ENCODE measurements around the gene HPS3. TPM values are rescaled to one million over a fixed set of nuclear protein-coding genes. Genes with fewer than 3 reads are reported as not detected.

Gene HPS3
- total and polyA plus RNA-seq, 4 donors: 4.4 to 9.9 (median 7.7) TPM

- Histone ChIP-seq H3K9ac (ENCODE audit: low read depth in 1 of 2, low read length in 2 of 2) (no peak overlapping the region), H3K27ac (ENCODE audit: low read depth in 1 of 2, low read length in 2 of 2) (no peak overlapping the region), H3K4me3 (ENCODE audit: low read depth in 1 of 3, low read length in 3 of 3) (no peak overlapping the region), H3K4me1 (ENCODE audit: control insufficient read depth in 4 of 4, insufficient read depth in 4 of 4, low read length in 3 of 4) (peaks cover 0 to 1% (median 0%) of the 10 kb centered on the region in 4 donors), H3K36me3 (ENCODE audit: control insufficient read depth in 4 of 4, insufficient read depth in 3 of 4, low read depth in 1 of 4, low read length in 3 of 4) (peaks cover 0 to 6% (median 1%) of the 10 kb centered on the region in 4 donors), H3K9me3 (ENCODE audit: control insufficient read depth in 4 of 4, low read length in 3 of 4) (no peaks in the 10 kb centered on the region), H3K27me3 (ENCODE audit: control insufficient read depth in 4 of 4, insufficient read depth in 4 of 4, low read length in 3 of 4) (no peaks in the 10 kb centered on the region)
- no peak for DNase-seq (ENCODE audit: low spot score)
- WGBS: 98% methylated on average over 3 of the region's 3 CpGs
- TF ChIP-seq NR2F2 (IDR thresholded peaks at IDR 0.05): no peak
- no peak for TF ChIP-seq HNF4A (conservative IDR thresholded peaks at IDR 0.05)
- no peak for TF ChIP-seq REST (IDR thresholded peaks at IDR 0.05)
- no peak for TF ChIP-seq HNF4G (IDR thresholded peaks at IDR 0.05)
- TF ChIP-seq SP1 (IDR thresholded peaks at IDR 0.05): no peak
- no peak for TF ChIP-seq EGR1 (IDR thresholded peaks at IDR 0.05; ENCODE audit: low read depth in 2 of 2)
- TF ChIP-seq TAF1 (conservative IDR thresholded peaks at IDR 0.05): no peak
- TF ChIP-seq MAX (IDR thresholded peaks at IDR 0.05): no peak
- no peak for TF ChIP-seq RAD21 (IDR thresholded peaks at IDR 0.05)
- no peak for TF ChIP-seq FOXA1 (IDR thresholded peaks at IDR 0.05)
- TF ChIP-seq YY1 (IDR thresholded peaks at IDR 0.05): no peak
- TF ChIP-seq RXRA (IDR thresholded peaks at IDR 0.05): no peak
Measured at GRCh38 chr3:149080011-149080698, 49.3 kb upstream of the HPS3 start.

GRCh38 chr3:149080699-149081091 is 48.7 kb upstream of the HPS3 start:
- TF ChIP-seq CTCF (IDR thresholded peaks at IDR 0.05; ENCODE audit: low read depth, low read length, missing input control): no peak
- TF ChIP-seq ATF3 (IDR thresholded peaks at IDR 0.05): no peak
- TF ChIP-seq MAX (IDR thresholded peaks at IDR 0.05): no peak
- no peak for TF ChIP-seq ZBTB33 (IDR thresholded peaks at IDR 0.05)
- no peak for TF ChIP-seq JUND (IDR thresholded peaks at IDR 0.05)
- TF ChIP-seq YY1 (IDR thresholded peaks at IDR 0.05): no peak
- no peak overlapping the region for H3K27ac ChIP-seq (ENCODE audit: low read depth in 1 of 2, low read length in 2 of 2)
- peaks cover 0 to 3% (median 0%) of the 10 kb centered on the region in 4 donors for H3K36me3 ChIP-seq (ENCODE audit: control insufficient read depth in 4 of 4, insufficient read depth in 3 of 4, low read depth in 1 of 4, low read length in 3 of 4)
- H3K9ac ChIP-seq (ENCODE audit: low read depth in 1 of 2, low read length in 2 of 2): no peak overlapping the region
- WGBS: 94% methylated on average over 2 of the region's 2 CpGs
- no peak overlapping the region for H3K4me3 ChIP-seq (ENCODE audit: low read depth in 1 of 3, low read length in 3 of 3)
- no peak for DNase-seq (ENCODE audit: low spot score)
- H3K27me3 ChIP-seq (ENCODE audit: control insufficient read depth in 4 of 4, insufficient read depth in 4 of 4, low read length in 3 of 4): no peaks in the 10 kb centered on the region
- peaks cover 2 to 4% (median 3%) of the 10 kb centered on the region in 4 donors for H3K4me1 ChIP-seq (ENCODE audit: control insufficient read depth in 4 of 4, insufficient read depth in 4 of 4, low read length in 3 of 4)
- no peaks in the 10 kb centered on the region for H3K9me3 ChIP-seq (ENCODE audit: control insufficient read depth in 4 of 4, low read length in 3 of 4)
